H1 (cell line): ENCODE data around the gene CNTN5.

Experiments
- CTCF ChIP-seq, 3 experiments: IDR thresholded peaks; 1 replicate in 2 of 3; 2 replicates in 1 of 3; pipeline versions ENCODE4 v1.5.1 to v1.6.1; 2011; ENCODE audit warnings: low read length in 3 of 3, mild to moderate bottlenecking in 3 of 3, inconsistent platforms in 2 of 3, low read depth in 1 of 3, moderate library complexity in 1 of 3; ENCODE audit not compliant: insufficient read depth in 1 of 3; ENCODE audit errors: control extremely low read depth in 1 of 3
- POLR2A ChIP-seq, 2 experiments: IDR thresholded peaks; 1 replicate in 1 of 2; 2 replicates in 1 of 2; pipeline ENCODE4 v1.6.1; 2011; ENCODE audit warnings: low read depth in 2 of 2, low read length in 2 of 2, mild to moderate bottlenecking in 2 of 2; ENCODE audit errors: control extremely low read depth in 1 of 2
- TAF7 ChIP-seq: optimal IDR thresholded peaks from 2 replicates; pipeline ENCODE3; 2011; ENCODE audit warnings: low read depth, mild to moderate bottlenecking, inconsistent platforms, low read length, moderate library complexity, borderline replicate concordance

DNA sequence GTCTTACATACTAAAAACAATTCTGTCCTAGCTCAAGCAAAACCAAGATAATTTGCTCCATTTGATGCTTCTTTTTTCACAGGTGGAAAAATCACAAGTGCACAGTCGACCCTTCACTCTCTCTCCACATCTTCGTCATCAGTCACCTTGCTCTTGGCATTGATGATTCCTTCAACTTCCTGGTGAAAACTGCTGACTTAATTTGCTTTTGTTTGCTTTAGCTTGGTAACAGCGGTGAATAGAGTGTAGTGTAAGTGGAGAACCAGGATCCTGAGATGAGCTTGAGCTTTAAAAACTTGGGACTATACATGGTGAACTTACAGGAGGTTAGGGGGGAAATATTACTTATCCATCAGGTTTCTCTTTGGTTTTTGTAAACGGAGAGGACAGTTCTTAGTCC lies 1335.3 kb downstream of the CNTN5 start:
- TF ChIP-seq CTCF (IDR thresholded peaks at IDR 0.05; ENCODE audit: control extremely low read depth in 1 of 3, insufficient read depth in 1 of 3, low read depth in 1 of 3, low read length in 3 of 3) (no peak), POLR2A (IDR thresholded peaks at IDR 0.05; ENCODE audit: control extremely low read depth in 1 of 2, low read depth in 2 of 2, low read length in 2 of 2) (no peak), TAF7 (no peak)
